ENCODE results near the gene TENM3. TPM values are rescaled to one million over a fixed set of nuclear protein-coding genes. Genes with fewer than 3 reads are reported as not detected.
A peak's percentile ranks its signal among the peaks of the same experiment; 100 is the strongest.

The TENM3 gene
- total RNA-seq, 1 experiment from 2014 or later = 71.0 TPM

- Mint-ChIP-seq H3K27me3 (ENCODE audit: low read depth) (no peaks in the 10 kb centered on the region), H3K9me3 (no peaks in the 10 kb centered on the region), H3K27ac (peak overlapping the region; percentile 82; the same call in 1 of the 2 replicates), H3K36me3 (no peaks in the 10 kb centered on the region), H3K4me3 (no peak overlapping the region), H3K4me1 (peaks cover 73% of the 10 kb centered on the region)
- POLR2A ChIA-PET = interaction anchor here (0.8 kb wide), 1 partner anchor 47 kb away, joined by 3 read pairs; no protein-coding TSS in a partner anchor
- ATAC-seq = no peak
- CTCF ChIA-PET = no interaction called here
- DNase-seq (ENCODE audit: low spot score) = no peak
- no peak for TF ChIP-seq ZNF425 (CRISPR knock-in tag; conservative IDR thresholded peaks at IDR 0.05)
- no peak for TF ChIP-seq CBFB (CRISPR knock-in tag; IDR thresholded peaks at IDR 0.05; ENCODE audit: low read depth)
- no peak for TF ChIP-seq ATF1 (CRISPR knock-in tag; IDR thresholded peaks at IDR 0.05)
- no peak for TF ChIP-seq ERG (CRISPR knock-in tag; IDR thresholded peaks at IDR 0.05)
- TF ChIP-seq FOXP4 (CRISPR knock-in tag; IDR thresholded peaks at IDR 0.05) = no peak
- no peak for TF ChIP-seq NR2C2 (CRISPR knock-in tag; IDR thresholded peaks at IDR 0.05)
- TF ChIP-seq CDX4 (CRISPR knock-in tag; IDR thresholded peaks at IDR 0.05; ENCODE audit: borderline replicate concordance) = no peak
- no peak for TF ChIP-seq ZNF232 (CRISPR knock-in tag; IDR thresholded peaks at IDR 0.05)
- no peak for TF ChIP-seq JUN (CRISPR knock-in tag; IDR thresholded peaks at IDR 0.05)
- no peak for TF ChIP-seq ATF6 (CRISPR knock-in tag; IDR thresholded peaks at IDR 0.05)
- TF ChIP-seq ZNF416 (CRISPR knock-in tag; IDR thresholded peaks at IDR 0.05) = no peak
- TF ChIP-seq TCF7 (CRISPR knock-in tag; IDR thresholded peaks at IDR 0.05; ENCODE audit: low read depth) = no peak
- TF ChIP-seq AFF4 (CRISPR knock-in tag; IDR thresholded peaks at IDR 0.05; ENCODE audit: borderline replicate concordance) = no peak
- no peak for TF ChIP-seq USF1 (CRISPR knock-in tag; IDR thresholded peaks at IDR 0.05)
- TF ChIP-seq ESRRA (CRISPR knock-in tag; IDR thresholded peaks at IDR 0.05; ENCODE audit: borderline replicate concordance) = no peak
- TF ChIP-seq ZSCAN18 (CRISPR knock-in tag; IDR thresholded peaks at IDR 0.05) = no peak
- no peak for TF ChIP-seq ZNF263 (CRISPR knock-in tag; IDR thresholded peaks at IDR 0.05; ENCODE audit: low read depth)
These were observed 211.3 kb downstream of the TENM3 start for GRCh38 chr4:182454440-182455013.
